Measurements from ENCODE around the gene ACOXL.

The ACOXL gene

DNA sequence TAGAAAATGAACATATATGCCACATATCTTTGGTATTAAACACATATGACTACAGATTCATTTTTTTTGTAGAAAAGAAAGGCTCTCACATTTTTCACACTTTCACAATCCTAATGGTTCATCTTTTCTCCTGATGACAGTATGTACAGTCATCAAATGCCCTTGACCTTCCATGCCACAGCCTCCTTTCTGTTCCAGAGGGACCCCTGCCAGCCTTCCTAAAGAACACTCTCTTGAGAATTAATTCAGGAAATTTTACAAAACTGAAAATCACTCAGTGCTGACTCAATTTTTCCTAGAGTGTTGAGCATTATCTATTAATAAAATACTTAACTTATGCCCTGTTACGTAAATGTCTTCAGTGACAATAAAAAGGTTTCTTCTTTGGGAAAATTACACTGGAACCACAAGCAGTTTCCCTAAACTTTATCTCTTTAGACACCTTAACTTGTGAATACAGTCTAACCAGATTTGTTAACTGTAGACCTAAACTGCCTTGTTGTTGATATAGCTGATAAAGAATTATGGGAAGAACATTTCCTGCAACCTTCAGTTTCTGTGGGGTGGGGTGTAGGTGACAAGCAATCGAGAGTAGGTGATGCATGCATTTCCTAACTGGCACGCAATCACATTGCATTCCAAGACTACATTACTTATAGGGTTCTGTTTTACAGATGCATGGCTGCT is 15.3 kb upstream of the ACOXL start:
- in situ Hi-C loops (cut with MboI; ENCODE audit: low pct_unique_long_range_greater_than_20kb, low sequenced_read_pairs), result no loop called here
- DNase-seq, result no peak

DNA sequence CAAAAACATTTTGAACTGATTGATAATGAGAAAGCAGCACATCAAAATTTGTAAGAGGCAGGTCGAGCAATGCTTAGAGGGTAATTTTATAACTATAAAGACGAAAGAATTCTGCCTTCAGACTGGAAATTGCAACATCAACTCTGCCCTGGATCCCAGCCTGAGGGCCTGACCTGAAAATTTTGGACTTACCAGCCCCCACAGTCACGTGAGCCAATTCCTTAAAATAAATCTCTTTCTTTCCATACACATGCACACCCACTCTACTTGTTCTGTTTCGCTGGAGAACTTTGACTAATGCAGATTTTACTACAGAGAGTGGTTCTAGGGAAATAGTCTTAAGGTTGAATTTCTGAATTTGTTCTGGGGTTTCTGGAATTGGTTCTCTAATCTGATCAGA is 14.6 kb upstream of the ACOXL start:
- in situ Hi-C loops (cut with MboI; ENCODE audit: low pct_unique_long_range_greater_than_20kb, low sequenced_read_pairs), result no loop called here
- DNase-seq, result no peak

DNA sequence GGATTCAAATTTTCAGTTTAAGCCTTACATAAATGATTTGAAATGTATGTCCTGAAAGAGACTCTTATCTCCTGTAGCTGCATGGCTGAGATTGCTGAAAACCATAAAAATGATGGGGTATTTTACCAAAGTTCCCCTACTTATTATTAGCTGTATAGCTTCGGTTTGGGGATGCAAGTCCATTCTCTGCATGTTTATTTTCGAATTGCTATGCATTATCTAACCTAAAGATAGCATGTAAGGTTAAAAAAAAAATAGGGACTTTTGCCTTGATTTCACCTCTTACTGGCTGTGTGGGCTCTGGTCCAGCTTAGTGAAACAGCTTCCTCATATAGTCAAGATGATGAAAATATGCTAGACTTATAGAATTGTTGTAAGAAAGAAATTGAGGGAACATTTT is 14.0 kb upstream of the ACOXL start:
- in situ Hi-C loops (cut with MboI; ENCODE audit: low pct_unique_long_range_greater_than_20kb, low sequenced_read_pairs), result no loop called here
- no peak for DNase-seq

DNA sequence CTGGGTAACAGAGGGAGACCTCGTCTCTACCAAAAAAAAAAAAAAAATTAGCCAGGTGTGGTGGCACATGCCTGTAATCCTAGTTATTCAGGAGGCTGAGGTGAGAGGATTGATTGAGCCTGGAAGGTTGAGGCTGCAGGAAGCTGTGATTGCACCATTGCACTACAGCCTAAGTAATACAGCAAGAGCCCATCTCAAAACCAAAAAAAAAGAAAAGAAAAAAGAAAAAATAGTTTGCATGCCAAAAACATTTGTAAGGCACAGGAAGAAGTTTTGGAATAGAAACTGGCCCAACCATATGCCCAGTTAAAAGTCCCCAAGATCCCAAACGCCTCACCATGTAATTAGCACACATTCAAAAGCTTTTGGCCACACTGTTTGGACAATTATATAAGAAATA is 13.4 kb upstream of the ACOXL start:
- in situ Hi-C loops (cut with MboI; ENCODE audit: low pct_unique_long_range_greater_than_20kb, low sequenced_read_pairs), result no loop called here
- no peak for DNase-seq

DNA sequence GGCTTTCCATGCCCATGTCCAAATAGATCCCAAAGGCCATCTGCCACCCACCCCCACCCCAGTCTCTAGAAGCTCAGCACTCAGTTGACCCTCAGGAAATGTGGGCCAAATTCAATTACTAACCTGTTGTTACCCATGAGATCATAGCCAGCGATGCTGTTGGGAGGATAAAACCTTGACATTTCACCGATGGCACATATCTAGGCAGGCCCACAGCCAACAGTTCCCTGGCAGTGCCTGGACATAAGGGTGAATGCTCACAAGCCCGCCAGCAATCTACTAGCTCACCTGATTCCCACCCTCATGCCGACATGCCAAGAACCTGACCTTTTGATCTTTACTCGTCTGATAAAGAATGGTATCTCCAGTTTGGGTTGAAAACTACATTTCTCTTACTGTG is 11.8 kb upstream of the ACOXL start:
- in situ Hi-C loops (cut with MboI; ENCODE audit: low pct_unique_long_range_greater_than_20kb, low sequenced_read_pairs), result no loop called here
- no peak for DNase-seq

DNA sequence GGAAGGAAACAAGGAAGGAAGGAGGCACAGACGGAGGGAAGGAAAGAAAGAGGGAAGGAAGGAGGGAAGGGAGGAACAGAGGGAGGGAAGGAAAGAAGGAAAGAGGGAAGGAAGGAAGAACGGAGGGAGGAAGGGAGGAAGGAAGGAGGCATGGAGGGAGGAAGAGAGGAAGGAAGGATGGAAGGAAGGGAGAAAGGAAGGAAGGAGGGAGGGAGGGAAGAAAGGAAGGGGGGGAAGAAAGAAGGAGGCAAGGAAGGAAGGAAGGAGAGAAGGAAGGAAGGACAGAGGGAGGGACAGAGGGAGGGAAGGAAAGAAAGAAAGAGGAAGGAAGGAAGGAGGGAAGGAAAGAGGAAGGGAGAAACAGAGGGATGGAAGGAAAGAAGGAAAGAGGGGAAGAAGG is 7.6 kb upstream of the ACOXL start:
- DNase-seq, result no peak
- in situ Hi-C loops (cut with MboI; ENCODE audit: low pct_unique_long_range_greater_than_20kb, low sequenced_read_pairs), result no loop called here

DNA sequence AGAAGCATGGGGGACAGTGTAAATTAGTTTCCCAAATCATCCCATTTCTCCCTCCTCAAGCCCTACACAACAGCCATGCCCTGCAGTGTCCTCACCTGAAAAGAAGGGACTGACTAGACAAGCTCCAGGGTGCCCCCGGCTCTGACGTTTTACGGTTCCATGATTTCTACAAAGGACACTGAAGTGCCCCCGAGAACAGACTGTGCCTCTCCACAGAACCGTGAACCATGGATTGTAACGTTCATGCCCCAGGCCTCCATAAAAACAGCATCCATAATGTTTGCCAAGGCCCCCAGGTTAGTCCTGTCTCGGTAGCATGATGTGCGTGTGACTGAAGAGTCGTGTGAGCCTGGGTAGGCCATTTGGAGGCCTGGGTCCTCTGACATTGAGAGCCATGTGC is 7.0 kb upstream of the ACOXL start:
- in situ Hi-C loops (cut with MboI; ENCODE audit: low pct_unique_long_range_greater_than_20kb, low sequenced_read_pairs), result no loop called here
- DNase-seq, result no peak

DNA sequence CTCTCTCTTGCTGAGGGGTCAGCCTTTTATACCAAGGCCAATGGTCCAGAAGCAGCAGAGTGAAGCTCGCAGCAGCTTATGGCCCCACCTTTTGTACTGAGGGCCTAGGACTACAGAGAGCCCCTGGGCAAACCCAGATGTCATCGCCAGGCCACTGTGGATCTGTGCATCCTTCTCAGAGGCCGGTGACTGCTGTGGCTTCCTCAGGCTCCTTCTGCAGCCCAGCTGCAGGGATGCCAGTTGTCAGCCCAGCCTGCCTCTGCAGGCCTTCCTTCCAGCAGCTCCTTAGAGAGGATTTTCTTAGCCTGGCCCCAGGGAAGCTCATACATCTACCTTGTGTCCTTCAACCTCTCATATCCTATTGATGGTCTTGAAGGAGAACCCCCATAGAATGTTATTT is 6.5 kb upstream of the ACOXL start:
- in situ Hi-C loops (cut with MboI; ENCODE audit: low pct_unique_long_range_greater_than_20kb, low sequenced_read_pairs), result no loop called here
- no peak for DNase-seq

DNA sequence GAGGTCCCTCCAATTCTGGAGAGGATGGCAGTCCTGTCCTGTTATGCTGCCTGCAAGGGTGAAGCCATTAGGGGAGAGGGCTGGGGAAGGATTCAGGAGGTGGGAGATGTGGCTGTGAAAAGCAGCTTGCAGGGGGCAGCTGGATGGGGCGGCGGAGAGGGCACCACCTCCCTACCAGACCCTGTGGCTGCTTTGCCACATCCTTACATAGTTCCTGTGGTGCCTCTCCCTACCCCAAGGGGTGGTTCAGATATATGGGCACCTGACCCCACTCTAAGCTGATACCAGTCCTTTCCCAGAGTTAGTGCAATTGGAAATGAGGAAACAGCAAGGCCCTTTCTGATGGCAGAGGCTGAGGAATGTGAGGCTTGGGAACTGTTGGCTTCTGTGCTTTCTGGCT is 6.1 kb upstream of the ACOXL start:
- DNase-seq, result no peak
- in situ Hi-C loops (cut with MboI; ENCODE audit: low pct_unique_long_range_greater_than_20kb, low sequenced_read_pairs), result no loop called here

DNA sequence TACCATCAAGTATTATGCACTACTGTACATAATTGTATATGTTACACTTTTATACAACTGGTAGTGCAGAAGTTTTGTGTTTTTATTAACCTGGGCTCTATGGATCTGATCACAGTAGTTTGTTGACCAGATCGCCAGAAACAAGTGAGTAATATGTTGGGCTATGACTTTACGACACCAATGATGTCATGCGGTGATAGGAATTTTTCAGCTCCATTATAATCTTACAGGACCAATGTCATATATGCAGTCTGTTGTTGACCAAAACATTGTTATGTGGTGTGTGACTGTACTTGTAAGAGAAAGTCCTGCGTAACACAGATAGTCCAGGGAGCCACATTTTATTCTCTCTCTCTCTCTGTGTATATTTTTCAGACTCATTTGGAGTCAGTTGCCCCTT is 4.5 kb upstream of the ACOXL start:
- in situ Hi-C loops (cut with MboI; ENCODE audit: low pct_unique_long_range_greater_than_20kb, low sequenced_read_pairs), result no loop called here
- DNase-seq, result no peak

DNA sequence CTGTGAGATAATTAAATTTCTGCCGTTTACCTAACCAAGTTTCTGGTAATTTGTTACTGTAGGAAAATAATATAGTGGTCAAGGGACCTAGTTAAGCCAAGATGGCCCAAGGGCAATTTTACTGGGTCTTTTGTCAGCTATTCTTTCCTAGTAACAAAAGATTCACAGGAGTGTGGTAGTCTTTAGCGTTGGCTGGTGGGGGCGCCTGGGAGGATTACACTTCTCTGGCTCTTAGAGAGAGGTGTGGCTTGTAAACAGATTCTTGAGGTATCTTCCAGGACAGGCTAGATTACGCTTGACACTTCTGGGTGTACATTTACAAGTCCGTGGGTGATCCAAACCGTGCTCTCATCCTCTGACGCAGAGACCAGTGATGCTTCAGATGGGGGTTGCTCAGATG is 3.3 kb upstream of the ACOXL start:
- no peak for DNase-seq
- in situ Hi-C loops (cut with MboI; ENCODE audit: low pct_unique_long_range_greater_than_20kb, low sequenced_read_pairs), result no loop called here

DNA sequence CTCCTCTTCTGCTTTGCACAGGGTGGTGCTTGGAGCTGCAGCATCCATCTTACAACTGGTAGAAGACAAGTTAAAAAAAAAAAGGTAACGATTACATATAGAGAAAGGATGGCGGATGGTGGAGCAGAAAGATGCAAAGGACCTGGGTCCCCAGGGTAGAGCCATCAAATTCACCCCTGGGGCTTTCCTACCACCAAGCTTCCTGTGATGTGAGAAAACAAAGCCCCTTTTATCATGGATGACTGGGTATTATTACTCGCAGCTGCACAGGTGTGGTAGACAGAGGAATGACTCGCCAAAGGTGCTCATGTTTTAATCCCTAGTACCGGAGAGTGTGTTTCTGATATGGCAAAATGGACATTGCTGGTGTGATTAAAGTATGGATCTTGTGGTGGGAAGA is 1.3 kb upstream of the ACOXL start:
- in situ Hi-C loops (cut with MboI; ENCODE audit: low pct_unique_long_range_greater_than_20kb, low sequenced_read_pairs), result no loop called here
- no peak for DNase-seq

DNA sequence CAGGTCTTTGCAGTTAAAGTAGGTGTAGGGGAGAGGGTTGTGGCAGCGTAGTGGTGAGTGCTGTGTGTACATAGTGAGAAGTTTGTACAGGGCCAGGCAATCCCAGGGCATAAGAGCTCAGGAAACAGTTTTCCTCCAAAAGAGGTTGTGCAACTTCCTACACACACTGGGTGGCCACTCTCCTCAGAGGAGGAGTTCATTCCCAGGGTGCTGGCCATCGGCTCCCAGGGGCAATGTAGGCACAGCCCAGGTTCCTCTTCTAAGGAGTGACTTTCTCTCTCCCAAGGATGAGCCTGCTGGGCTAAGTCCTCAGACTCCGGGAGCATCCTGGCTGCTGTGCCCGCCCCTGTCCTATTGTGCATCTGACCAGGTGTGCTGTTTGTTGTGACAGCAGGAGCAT is 3.0 kb downstream of the ACOXL start:
- DNase-seq, result peak; percentile 29
- in situ Hi-C loops (cut with MboI; ENCODE audit: low pct_unique_long_range_greater_than_20kb, low sequenced_read_pairs), result no loop called here

DNA sequence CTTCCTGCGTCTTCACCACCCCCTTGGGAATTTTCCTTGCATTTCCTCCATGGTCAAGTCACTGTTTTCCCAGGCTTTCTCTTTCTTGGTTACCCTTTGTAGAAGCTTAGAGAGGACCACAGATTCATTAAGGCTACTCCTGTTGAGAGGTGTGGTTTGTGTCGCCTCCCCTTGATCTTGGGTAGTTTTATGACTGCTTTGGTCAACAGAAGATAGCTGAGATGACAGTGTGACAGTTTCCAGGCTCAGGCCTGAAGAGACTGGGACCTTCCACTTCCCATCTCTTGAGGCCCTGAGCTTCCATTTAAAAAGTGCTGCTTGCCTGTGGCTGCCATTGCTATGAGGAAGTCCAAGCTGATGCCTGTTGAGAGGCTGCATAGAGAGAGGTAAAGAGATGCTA is 5.4 kb downstream of the ACOXL start:
- DNase-seq, result no peak
- in situ Hi-C loops (cut with MboI; ENCODE audit: low pct_unique_long_range_greater_than_20kb, low sequenced_read_pairs), result no loop called here

DNA sequence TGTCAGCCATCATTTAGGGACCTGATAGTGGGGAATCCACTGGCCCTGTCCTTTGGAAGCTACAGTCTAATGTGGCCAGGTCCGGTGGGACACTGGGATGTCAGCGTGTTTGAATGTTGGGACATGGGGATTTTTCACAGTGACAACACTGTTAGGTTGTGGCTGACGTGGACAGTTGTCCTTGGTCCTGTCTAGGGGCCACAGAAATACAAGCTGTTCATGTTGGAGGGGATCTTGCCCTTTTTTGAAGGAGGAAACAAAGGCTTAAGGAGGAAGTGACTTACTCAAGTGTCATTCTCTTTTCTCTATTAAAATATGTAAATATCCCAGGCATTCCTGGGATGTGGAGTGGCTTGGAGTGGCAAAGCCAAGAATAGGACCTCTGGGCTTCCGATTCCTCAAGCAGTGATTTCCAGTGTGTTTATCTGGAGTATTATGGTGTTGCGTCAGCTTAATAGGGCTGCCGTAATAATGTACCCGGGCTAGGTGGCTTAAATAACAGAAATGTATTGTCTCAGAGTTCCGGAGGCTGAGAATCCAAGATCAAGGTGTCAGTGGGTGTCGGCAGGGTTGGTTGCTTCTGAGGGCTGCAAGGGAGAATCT is 8.5 kb downstream of the ACOXL start:
- in situ Hi-C loops (cut with MboI; ENCODE audit: low pct_unique_long_range_greater_than_20kb, low sequenced_read_pairs), result no loop called here
- no peak for DNase-seq

DNA sequence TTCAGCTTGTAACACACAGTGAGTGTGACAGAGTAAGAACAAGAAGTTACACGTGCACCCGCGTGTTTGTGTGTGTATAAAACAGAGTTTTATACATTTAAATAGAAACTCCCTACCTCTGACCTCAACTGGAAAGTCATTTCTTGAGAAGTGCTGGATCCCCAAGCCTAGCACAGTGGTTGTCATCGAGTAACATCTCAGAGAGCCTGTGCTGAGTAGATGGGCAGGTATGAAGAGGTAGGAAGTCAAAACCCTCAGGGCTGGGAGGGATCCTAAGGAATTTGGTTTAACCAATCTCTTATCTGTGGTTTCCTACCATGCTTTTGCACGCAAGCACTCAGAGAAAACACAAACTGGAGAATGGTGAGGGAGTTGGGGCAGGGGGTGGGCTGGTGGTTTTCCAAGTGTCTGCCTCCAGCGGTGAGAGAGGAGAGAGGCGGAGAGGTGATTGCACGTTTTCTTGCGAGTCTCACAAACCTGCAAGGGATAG is 9.2 kb downstream of the ACOXL start:
- in situ Hi-C loops (cut with MboI; ENCODE audit: low pct_unique_long_range_greater_than_20kb, low sequenced_read_pairs), result no loop called here

DNA sequence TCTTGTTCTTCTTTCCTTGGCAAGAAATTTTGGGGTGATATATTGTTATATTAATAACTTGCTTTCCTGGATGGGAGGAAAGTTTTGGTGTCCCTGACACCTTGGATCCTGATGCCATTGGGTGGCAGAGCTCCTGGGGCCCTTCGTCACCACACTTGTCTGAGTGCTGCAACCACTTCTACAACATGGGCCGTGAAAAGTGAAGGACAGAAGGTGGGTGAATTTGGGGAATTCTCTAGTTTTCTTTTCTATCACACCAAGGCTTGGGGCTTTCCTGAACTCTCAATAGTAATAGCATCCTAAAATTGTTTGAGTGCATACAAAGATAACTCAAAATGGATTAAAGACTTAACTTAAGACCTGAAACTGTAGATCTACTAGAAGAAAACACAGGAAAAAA is 10.0 kb downstream of the ACOXL start:
- no peak for DNase-seq
- in situ Hi-C loops (cut with MboI; ENCODE audit: low pct_unique_long_range_greater_than_20kb, low sequenced_read_pairs), result no loop called here

More for the DNA sequence above, 9.2 kb downstream of the ACOXL start:
- peak; percentile 72 for DNase-seq

DNA sequence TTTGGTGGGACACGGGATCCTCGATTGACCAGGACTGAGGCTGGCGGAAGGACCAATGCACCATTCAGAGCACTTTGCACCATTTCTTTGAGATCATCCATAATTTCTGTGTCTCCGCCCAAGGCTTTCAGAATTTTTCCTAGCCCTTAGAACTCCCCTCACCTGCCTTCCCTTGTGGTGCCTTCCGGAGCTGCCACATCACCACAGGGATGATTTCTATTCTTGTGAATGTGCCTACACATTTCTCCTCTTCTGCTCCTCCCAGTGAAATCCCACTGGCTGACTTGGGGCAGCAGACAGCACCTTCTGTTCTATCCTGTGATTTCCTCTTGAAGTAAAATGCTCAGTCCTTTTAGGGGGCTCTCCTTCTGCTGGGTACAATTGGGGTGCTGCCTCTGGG is 11.2 kb downstream of the ACOXL start:
- in situ Hi-C loops (cut with MboI; ENCODE audit: low pct_unique_long_range_greater_than_20kb, low sequenced_read_pairs), result no loop called here
- DNase-seq, result no peak

DNA sequence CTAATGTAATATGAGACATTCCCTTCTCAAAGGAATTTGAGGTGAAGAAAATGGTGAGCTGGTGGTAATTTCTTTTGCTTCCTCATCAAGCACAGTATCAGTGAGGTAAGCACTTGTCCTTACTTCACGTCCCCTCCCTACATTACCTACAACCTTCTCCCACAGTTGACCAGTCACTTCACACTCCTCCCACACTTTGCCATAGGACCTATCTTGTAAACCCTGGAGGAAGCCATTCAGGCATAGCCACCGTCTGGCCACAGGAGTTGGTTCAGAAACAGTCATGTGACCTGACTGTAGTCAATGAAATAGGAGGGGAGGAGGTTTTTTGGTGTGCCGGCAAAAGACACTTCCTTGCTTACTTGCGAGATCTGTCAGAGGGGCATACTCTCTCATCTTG is 12.1 kb downstream of the ACOXL start:
- in situ Hi-C loops (cut with MboI; ENCODE audit: low pct_unique_long_range_greater_than_20kb, low sequenced_read_pairs), result no loop called here

DNA sequence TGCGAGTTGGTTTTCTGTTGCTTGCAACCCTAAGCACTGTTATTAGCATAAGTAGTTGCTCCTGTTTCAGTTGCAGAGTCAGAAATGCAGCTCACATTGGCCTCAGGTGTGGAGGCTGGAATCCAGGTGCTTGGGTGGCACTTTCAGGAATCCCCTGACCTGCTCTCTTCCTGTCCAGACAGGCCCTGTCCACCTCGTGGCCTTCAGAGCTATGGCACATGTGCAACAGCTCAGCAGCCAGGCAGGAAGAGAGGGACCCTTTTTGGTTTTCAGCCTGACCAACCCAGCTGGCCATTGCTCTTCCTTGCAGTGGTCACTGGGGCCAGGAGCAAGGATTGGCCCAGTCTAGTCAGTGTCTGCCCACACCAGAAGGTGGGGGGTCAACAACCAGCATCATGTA is 12.7 kb downstream of the ACOXL start:
- in situ Hi-C loops (cut with MboI; ENCODE audit: low pct_unique_long_range_greater_than_20kb, low sequenced_read_pairs), result no loop called here
- no peak for DNase-seq

More for the DNA sequence above, 12.1 kb downstream of the ACOXL start:
- DNase-seq, result peak; percentile 21

Measured in KBM-7 (cell line).